Progenitor cell of endocrine pancreas (in vitro differentiated cells): ENCODE data around the gene ADNP2. TPM values are rescaled to one million over a fixed set of nuclear protein-coding genes. Genes with fewer than 3 reads are reported as not detected.

Experiments used
- DNase-seq: peaks from one replicate; pipeline ENCODE4 v3.0.0; 2021; ENCODE audit warnings: low spot score; ENCODE audit not compliant: unreplicated experiment
- H3K27ac Mint-ChIP-seq: 2 replicates; pipeline ENCODE4 v1.8.0; 2021; ENCODE audit warnings: mild to moderate bottlenecking, moderate library complexity, mixed read lengths
- H3K27me3 Mint-ChIP-seq: 2 replicates; pipeline ENCODE4 v1.8.0; 2021; ENCODE audit warnings: mixed read lengths
- H3K36me3 Mint-ChIP-seq: 2 replicates; pipeline ENCODE4 v1.8.0; 2022; ENCODE audit warnings: mixed read lengths; ENCODE audit not compliant: insufficient read depth
- H3K4me1 Mint-ChIP-seq: 2 replicates; pipeline ENCODE4 v1.8.0; 2021; ENCODE audit warnings: low read depth, mixed read lengths
- H3K4me3 Mint-ChIP-seq: 2 replicates; pipeline ENCODE4 v1.8.0; 2021; ENCODE audit warnings: low read depth, mild to moderate bottlenecking, moderate library complexity, mixed read lengths
- H3K9me3 Mint-ChIP-seq: 2 replicates; pipeline ENCODE4 v1.8.0; 2021; ENCODE audit warnings: low read depth, mixed read lengths
- CTCF ChIP-seq: fragments of 200-600 bp; sonication (generic); IDR thresholded peaks from one replicate; pipeline ENCODE4 v1.5.0; 2021; ENCODE audit warnings: antibody characterized with exemption, mild to moderate bottlenecking; ENCODE audit not compliant: unreplicated experiment
- total RNA-seq: library from RNA; stranded (reverse); gene quantifications from 2 replicates; pipeline ENCODE4 v1.2.1, GENCODE V29; 2021

ADNP2 gene
- total RNA-seq, 1 donor from 2014 or later: 31.8 TPM

DNA sequence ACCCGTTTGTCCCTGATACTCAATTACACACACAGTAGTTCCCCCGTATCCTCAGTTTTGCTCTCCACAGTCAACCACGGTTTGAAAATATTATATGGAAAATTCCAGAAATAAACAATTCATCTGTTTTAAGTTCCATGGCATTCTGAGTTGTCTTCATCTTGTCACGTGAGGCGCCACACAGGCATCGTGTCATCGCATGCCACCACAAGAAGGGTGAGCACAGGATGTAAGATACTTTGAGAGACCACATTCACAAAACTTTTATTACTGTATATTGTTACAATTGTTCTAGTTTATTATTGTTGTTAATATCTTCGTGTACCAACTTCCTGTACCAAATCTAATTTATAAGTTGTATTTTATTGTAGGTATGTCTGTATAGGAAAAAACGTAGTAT, 17.7 kb downstream of the ADNP2 start:
- H3K36me3 Mint-ChIP-seq: peaks cover 21% of the 10 kb centered on the region
- no peaks in the 10 kb centered on the region for H3K27me3 Mint-ChIP-seq
- TF ChIP-seq CTCF: no peak
- no peak overlapping the region for H3K27ac Mint-ChIP-seq
- H3K4me1 Mint-ChIP-seq: peaks cover 2% of the 10 kb centered on the region
- no peak overlapping the region for H3K4me3 Mint-ChIP-seq
- no peak for DNase-seq
- H3K9me3 Mint-ChIP-seq: peaks cover 4% of the 10 kb centered on the region

DNA sequence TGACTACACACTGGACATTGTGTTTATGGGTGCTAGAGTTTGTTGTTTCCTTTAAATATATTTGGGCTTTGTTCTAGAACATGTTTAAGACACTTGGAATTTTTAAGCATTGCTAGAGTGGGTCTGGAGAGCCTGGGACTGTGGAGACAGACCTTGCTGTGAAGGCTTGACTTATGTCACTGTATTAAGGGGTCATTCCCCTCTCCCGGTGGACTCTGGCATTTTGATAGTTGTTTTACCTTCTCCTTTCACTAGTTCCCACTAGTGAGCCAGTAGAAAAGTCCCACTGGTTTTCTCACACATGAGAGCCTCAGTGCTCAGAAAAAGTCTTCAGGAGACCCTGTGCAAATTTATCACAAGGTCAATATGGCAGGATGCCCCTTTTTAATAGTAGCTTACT, 18.6 kb downstream of the ADNP2 start:
- H3K4me3 Mint-ChIP-seq: no peak overlapping the region
- peaks cover 17% of the 10 kb centered on the region for H3K36me3 Mint-ChIP-seq
- DNase-seq: no peak
- H3K27ac Mint-ChIP-seq: no peak overlapping the region
- no peaks in the 10 kb centered on the region for H3K27me3 Mint-ChIP-seq
- H3K9me3 Mint-ChIP-seq: peaks cover 4% of the 10 kb centered on the region
- no peak for TF ChIP-seq CTCF
- H3K4me1 Mint-ChIP-seq: peaks cover 2% of the 10 kb centered on the region

GRCh38 chr18:80129672-80130367, 20.8 kb downstream of the ADNP2 start:
- Mint-ChIP-seq H3K27me3 (no peaks in the 10 kb centered on the region), H3K27ac (no peak overlapping the region), H3K9me3 (peaks cover 4% of the 10 kb centered on the region), H3K36me3 (peaks cover 19% of the 10 kb centered on the region), H3K4me3 (no peak overlapping the region), H3K4me1 (peaks cover 2% of the 10 kb centered on the region)
- no peak for DNase-seq
- TF ChIP-seq CTCF: no peak

DNA sequence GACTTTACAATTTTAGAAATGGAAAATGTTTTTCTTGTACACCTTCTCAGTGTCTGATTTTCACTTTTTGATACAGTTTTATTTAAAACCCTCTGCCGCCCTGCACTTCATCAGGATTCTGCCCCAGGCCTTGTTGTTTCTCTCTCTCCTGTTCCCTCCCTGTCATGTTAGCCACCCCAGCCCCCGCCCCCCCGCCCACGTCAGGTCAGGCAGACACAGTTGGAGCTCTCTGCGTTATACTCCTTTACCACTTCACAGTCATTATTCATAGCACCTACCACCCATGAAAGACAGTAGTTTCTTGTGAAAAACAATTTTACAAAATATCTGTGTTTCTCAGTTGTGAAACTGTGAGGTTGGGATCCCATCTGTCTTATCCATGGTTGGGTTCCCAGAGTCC, 21.5 kb downstream of the ADNP2 start:
- Mint-ChIP-seq H3K27ac (no peak overlapping the region), H3K4me1 (peaks cover 2% of the 10 kb centered on the region), H3K27me3 (no peaks in the 10 kb centered on the region), H3K4me3 (no peak overlapping the region), H3K36me3 (peaks cover 19% of the 10 kb centered on the region), H3K9me3 (peaks cover 4% of the 10 kb centered on the region)
- TF ChIP-seq CTCF: no peak
- DNase-seq: no peak

DNA sequence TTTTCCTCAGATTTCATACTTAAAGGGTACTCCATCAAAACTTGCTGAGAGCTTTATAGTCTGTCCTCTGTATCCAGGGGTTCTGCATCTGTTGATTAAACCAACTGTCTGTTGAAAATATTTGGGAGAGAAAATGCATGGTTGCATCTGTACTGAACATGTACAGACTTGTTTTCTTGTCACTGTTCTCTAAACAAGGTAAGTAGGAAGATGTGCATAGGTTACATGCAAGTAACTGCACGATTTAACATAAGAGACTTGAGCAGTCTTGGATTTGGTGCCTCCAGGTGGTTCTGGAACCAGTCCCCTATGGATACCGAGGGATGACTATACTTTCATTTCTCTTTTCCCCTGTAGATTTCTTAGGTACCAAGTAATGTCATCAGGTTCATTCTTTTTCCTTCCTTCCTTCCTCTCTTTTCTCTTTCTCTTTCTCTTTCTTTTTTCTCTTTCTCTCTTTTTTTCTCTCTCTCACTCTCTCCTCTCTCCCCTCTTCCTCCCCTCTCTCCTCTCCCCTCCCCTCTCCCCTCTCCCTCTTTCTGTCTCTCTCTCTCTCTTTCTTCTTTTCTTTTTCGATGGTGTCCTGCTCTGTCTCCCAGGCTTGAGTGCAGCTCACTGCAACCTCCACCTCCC, 23.2 kb downstream of the ADNP2 start:
- Mint-ChIP-seq H3K9me3 (peaks cover 2% of the 10 kb centered on the region), H3K27ac (no peak overlapping the region), H3K27me3 (no peaks in the 10 kb centered on the region), H3K4me3 (no peak overlapping the region), H3K36me3 (peaks cover 17% of the 10 kb centered on the region), H3K4me1 (peaks cover 2% of the 10 kb centered on the region)
- no peak for TF ChIP-seq CTCF
- no peak for DNase-seq
